Measurements from ENCODE around the gene HHLA2.

HHLA2 gene

GRCh38 chr3:108297647-108298046, 1.3 kb downstream of the HHLA2 start:
- H3K27ac ChIP-seq: no peak overlapping the region
- H3K4me3 ChIP-seq: no peak overlapping the region

GRCh38 chr3:108298056-108298455, 1.7 kb downstream of the HHLA2 start:
- Histone ChIP-seq H3K27ac (no peak overlapping the region), H3K4me3 (no peak overlapping the region)

- no peak overlapping the region for H3K27ac ChIP-seq
- no peak overlapping the region for H3K4me3 ChIP-seq
Observed at GRCh38 chr3:108300103-108300849, 3.9 kb downstream of the HHLA2 start.

GRCh38 chr3:108301695-108302404, 5.5 kb downstream of the HHLA2 start:
- no peak overlapping the region for H3K27ac ChIP-seq
- H3K4me3 ChIP-seq: no peak overlapping the region

GRCh38 chr3:108302570-108302969, 6.2 kb downstream of the HHLA2 start:
- Histone ChIP-seq H3K4me3 (no peak overlapping the region), H3K27ac (no peak overlapping the region)

GRCh38 chr3:108305484-108306172, 9.3 kb downstream of the HHLA2 start:
- H3K4me3 ChIP-seq: no peak overlapping the region
- H3K27ac ChIP-seq: no peak overlapping the region

- H3K27ac ChIP-seq: no peak overlapping the region
- no peak overlapping the region for H3K4me3 ChIP-seq
Observed at GRCh38 chr3:108311797-108312196, 15.4 kb downstream of the HHLA2 start.

GRCh38 chr3:108312656-108313055, 16.3 kb downstream of the HHLA2 start:
- H3K4me3 ChIP-seq: no peak overlapping the region
- H3K27ac ChIP-seq: no peak overlapping the region

- H3K27ac ChIP-seq: no peak overlapping the region
- H3K4me3 ChIP-seq: no peak overlapping the region
Observed at GRCh38 chr3:108315767-108316301, 19.5 kb downstream of the HHLA2 start.

GRCh38 chr3:108319428-108320082, 23.2 kb downstream of the HHLA2 start:
- Histone ChIP-seq H3K4me3 (no peak overlapping the region), H3K27ac (no peak overlapping the region)

- H3K27ac ChIP-seq: no peak overlapping the region
Observed at GRCh38 chr3:108320746-108321350, 24.5 kb downstream of the HHLA2 start.

GRCh38 chr3:108322352-108322751, 26.0 kb downstream of the HHLA2 start:
- Histone ChIP-seq H3K4me3 (no peak overlapping the region), H3K27ac (no peak overlapping the region)

More at GRCh38 chr3:108320746-108321350, 24.5 kb downstream of the HHLA2 start:
- no peak overlapping the region for H3K4me3 ChIP-seq

GRCh38 chr3:108324177-108324576, 27.8 kb downstream of the HHLA2 start:
- Histone ChIP-seq H3K27ac (no peak overlapping the region), H3K4me3 (no peak overlapping the region)

GRCh38 chr3:108327168-108327567, 30.8 kb downstream of the HHLA2 start:
- Histone ChIP-seq H3K27ac (no peak overlapping the region), H3K4me3 (no peak overlapping the region)

- Histone ChIP-seq H3K4me3 (no peak overlapping the region), H3K27ac (no peak overlapping the region)
Observed at GRCh38 chr3:108328821-108329486, 32.6 kb downstream of the HHLA2 start.

- H3K27ac ChIP-seq: no peak overlapping the region
- H3K4me3 ChIP-seq: no peak overlapping the region
Observed at GRCh38 chr3:108329508-108329907, 33.2 kb downstream of the HHLA2 start.

GRCh38 chr3:108329947-108330346, 33.6 kb downstream of the HHLA2 start:
- H3K27ac ChIP-seq: no peak overlapping the region
- no peak overlapping the region for H3K4me3 ChIP-seq

- Histone ChIP-seq H3K4me3 (no peak overlapping the region), H3K27ac (no peak overlapping the region)
Observed at GRCh38 chr3:108331792-108332191, 35.4 kb downstream of the HHLA2 start.

- H3K4me3 ChIP-seq: no peak overlapping the region
- H3K27ac ChIP-seq: no peak overlapping the region
Observed at GRCh38 chr3:108333961-108334360, 37.6 kb downstream of the HHLA2 start.
